GM19023 (cell line): ENCODE measurements around the gene RSPH9.

ENCODE experiments used
- ATAC-seq: cut with Tn5 transposase; IDR thresholded peaks from one replicate; pipeline ENCODE4 v1.9.1; 2021; ENCODE audit warnings: mild to moderate bottlenecking, moderate library complexity; ENCODE audit not compliant: unreplicated experiment

Gene RSPH9

GRCh38 chr6:43667245-43668150 is 22.7 kb downstream of the RSPH9 start:
- ATAC-seq = peak; percentile 42

- peak; percentile 41 for ATAC-seq
Measured at GRCh38 chr6:43668151-43669028, 23.6 kb downstream of the RSPH9 start.

GRCh38 chr6:43669050-43669921 is 24.4 kb downstream of the RSPH9 start:
- no peak for ATAC-seq

GRCh38 chr6:43669922-43670622 is 25.2 kb downstream of the RSPH9 start:
- ATAC-seq = no peak

- no peak for ATAC-seq
Measured at GRCh38 chr6:43670623-43670986, 25.8 kb downstream of the RSPH9 start.

- ATAC-seq = no peak
Measured at GRCh38 chr6:43671011-43671800, 26.4 kb downstream of the RSPH9 start.

GRCh38 chr6:43671801-43672690 is 27.2 kb downstream of the RSPH9 start:
- no peak for ATAC-seq

- ATAC-seq = no peak
Measured at GRCh38 chr6:43673444-43674084, 28.7 kb downstream of the RSPH9 start.

GRCh38 chr6:43674291-43674690 is 29.5 kb downstream of the RSPH9 start:
- ATAC-seq = no peak

GRCh38 chr6:43674921-43675320 is 30.1 kb downstream of the RSPH9 start:
- no peak for ATAC-seq

- no peak for ATAC-seq
Measured at GRCh38 chr6:43676962-43677606, 32.2 kb downstream of the RSPH9 start.

- no peak for ATAC-seq
Measured at GRCh38 chr6:43677759-43678158, 32.9 kb downstream of the RSPH9 start.

- no peak for ATAC-seq
Measured at GRCh38 chr6:43678341-43678740, 33.5 kb downstream of the RSPH9 start.

GRCh38 chr6:43679057-43679456 is 34.2 kb downstream of the RSPH9 start:
- ATAC-seq = no peak

GRCh38 chr6:43680308-43681200 is 35.7 kb downstream of the RSPH9 start:
- no peak for ATAC-seq

GRCh38 chr6:43681303-43681702 is 36.5 kb downstream of the RSPH9 start:
- ATAC-seq = no peak
